AG08395 (cell line): ENCODE measurements around the gene ANKRD30A.
"Not testable (repeated sequence)": the region's sequence is repeated elsewhere in the genome, so short reads cannot be mapped to it uniquely, and the experiment has no call there.

Source experiments
- DNase-seq: peaks from one replicate; pipeline ENCODE4 v3.0.0; 2012; ENCODE audit warnings: mixed read lengths, low spot score

The ANKRD30A gene

GRCh38 chr10:37125191-37125732 is at the start of gene ANKRD30A:
Gene ANKRD30A (plus strand): TSS chr10:37125598. CDS start chr10:37125788, 190 bp downstream.
- DNase-seq, result no peak

DNA sequence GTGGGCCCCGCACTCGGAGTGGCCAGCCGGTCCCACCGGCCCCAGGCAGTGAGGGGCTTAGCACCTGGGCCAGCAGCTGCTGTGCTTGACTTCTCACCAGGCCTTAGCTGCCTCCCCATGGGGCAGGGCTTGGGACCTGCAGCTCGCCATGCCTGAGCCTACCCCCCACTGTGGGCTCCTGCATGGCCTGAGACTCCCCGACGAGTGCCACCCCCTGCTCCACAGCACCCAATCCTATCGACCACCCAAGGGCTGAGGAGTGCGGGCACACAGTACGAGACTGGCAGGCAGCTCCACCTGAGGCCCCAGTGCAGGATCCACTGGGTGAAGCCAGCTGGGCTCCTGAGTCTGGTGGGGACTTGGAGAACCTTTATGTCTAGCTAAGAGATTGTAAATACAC is 49.3 kb upstream of the ANKRD30A start:
- not testable (repeated sequence) for DNase-seq

- no peak for DNase-seq
These were observed 29.4 kb upstream of the ANKRD30A start for GRCh38 chr10:37095792-37096573.

DNA sequence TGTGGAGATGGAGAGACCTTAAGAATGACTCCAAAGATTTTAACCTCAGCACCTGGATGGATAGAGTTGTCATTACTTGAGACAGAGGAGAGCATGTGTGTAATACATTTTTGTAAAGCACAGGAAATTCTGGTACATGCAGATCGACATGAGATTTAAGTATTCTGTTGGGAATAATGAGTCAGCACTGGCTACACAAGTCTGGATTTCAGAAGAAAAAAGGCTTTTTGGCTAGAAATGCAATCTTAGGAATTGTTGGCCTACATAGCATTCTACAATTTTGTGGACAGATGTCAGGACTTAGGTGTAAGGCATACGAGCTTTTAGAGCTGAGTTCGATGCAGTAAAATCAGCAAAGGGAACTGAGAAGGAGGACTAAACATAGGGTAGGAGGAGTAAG is 24.1 kb upstream of the ANKRD30A start:
- DNase-seq, result no peak

- no peak for DNase-seq
These were observed 16.4 kb upstream of the ANKRD30A start for GRCh38 chr10:37109000-37109399.

DNA sequence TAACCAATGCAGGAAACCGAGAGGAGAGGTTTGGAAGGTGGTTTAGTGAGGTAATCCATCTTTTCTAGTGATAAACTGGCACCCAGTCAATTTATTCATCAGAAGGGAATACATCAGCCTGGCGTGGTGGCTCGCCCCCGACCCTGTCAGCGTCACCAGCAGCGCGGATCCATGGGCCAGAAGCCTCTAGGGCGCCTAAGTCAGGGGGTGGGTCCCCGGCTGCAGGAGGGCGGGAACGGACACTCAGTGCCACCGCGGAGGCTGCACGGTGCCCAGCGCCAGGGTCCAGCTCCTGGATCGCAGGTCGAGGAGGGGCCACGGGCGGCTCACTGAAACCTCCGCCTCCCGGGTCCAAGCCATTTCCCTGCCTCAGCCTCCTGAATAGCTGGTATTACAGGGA is 866 bp upstream of the ANKRD30A start:
- no peak for DNase-seq

GRCh38 chr10:37125921-37126320 is 523 bp downstream of the ANKRD30A start:
- no peak for DNase-seq

GRCh38 chr10:37146443-37146842 is 21.0 kb downstream of the ANKRD30A start:
- DNase-seq, result no peak

DNA sequence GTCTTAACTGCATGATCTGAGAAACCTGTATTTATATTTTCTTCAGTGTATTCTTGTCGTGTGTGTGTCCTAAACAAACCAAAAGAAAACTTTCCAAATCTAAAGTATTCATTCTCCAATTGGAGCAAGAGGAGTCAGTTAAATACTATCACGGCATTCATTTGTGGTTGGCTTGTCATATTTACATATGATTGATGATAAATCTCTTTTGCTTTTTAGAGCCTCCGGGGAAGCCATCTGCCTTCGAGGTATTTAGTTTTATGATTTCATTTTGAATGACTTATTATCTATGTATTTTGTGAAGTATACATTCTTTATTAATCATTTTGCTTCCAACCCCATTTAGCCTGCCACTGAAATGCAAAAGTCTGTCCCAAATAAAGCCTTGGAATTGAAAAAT is 37.0 kb downstream of the ANKRD30A start:
- not testable (repeated sequence) for DNase-seq

DNA sequence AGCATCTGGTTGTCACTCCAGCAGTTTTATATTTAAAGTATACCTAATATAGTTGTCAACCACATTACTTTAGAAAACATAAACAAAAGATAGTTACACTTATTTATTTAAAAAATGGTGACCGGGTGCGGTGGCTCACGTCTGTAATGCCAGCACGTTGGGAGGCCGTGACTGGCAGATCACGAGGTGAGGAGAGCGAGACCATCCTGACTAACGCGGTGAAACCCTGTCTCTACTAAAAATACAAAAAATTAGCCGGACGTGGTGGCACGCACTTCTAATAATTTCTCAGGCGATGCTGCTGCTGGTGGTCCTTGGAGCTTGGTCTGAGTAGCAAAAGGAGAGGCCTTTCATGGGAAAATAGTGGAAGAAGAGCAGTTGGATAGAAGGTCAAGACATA is 46.5 kb downstream of the ANKRD30A start:
- DNase-seq, result not testable (repeated sequence)

DNA sequence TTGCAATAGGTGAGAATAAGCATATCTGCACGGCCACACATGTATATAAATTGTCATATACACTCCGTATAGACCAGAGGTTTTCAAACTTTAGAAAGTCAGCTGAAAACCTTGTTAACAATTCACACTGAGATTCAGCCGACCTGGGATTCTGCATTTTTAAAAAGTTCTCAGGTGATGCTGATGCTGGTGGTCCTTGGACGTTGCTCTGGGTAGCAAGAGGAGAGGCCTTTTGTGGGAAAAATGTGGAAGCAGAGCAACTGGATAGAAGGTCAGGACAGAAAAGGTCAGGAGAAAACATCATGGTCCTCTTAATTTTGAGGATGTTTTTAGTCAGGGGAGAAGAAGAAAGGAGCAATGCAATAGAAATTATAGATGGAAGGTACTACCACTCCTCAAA is 52.9 kb downstream of the ANKRD30A start:
- not testable (repeated sequence) for DNase-seq

- not testable (repeated sequence) for DNase-seq
These were observed 57.3 kb downstream of the ANKRD30A start for GRCh38 chr10:37182719-37183118.

- DNase-seq, result no peak
These were observed 80.7 kb downstream of the ANKRD30A start for GRCh38 chr10:37206132-37206531.

DNA sequence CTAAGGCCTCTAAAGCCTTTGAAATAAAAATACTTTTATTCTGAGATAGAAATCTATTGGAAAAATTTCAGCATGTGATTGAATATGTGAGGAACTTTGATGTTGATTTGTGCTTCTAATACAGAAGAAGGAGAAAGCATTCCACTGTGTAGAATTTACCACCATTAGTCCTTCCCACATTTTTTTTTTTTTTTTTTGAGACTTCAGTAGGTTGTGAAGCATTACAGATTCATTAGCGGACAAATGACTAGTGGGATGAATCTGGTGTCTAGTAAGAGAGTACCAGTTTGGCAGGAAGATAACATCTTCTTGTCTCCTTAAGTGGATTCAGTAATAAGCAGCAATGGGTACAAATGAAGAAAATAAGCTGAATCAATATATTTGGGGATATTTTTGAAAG is 95.5 kb downstream of the ANKRD30A start:
- DNase-seq, result no peak

GRCh38 chr10:37222046-37222445 is 96.6 kb downstream of the ANKRD30A start:
- DNase-seq, result no peak

- DNase-seq, result no peak
These were observed 99.8 kb downstream of the ANKRD30A start for GRCh38 chr10:37225163-37225562.

DNA sequence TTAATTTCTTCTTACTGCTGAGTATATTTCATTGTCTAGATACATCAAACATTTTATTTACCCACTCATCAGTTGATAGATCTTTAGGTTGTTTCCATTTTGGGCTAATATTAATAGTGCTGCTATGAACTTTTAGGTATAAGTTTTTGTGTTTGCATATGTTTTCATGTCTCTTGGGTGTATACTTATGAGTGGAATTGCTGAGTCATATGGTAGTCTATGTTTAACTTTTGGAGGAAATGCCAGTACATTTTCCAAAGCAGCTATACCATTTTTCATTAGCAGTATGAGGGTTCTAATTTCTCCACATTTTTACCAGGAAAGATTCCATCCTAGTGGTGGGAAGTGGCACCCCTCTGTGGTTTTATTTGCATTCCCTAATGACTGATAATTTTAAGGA is 101.1 kb downstream of the ANKRD30A start:
- DNase-seq, result no peak

- no peak for DNase-seq
These were observed 109.3 kb downstream of the ANKRD30A start for GRCh38 chr10:37234692-37235091.

DNA sequence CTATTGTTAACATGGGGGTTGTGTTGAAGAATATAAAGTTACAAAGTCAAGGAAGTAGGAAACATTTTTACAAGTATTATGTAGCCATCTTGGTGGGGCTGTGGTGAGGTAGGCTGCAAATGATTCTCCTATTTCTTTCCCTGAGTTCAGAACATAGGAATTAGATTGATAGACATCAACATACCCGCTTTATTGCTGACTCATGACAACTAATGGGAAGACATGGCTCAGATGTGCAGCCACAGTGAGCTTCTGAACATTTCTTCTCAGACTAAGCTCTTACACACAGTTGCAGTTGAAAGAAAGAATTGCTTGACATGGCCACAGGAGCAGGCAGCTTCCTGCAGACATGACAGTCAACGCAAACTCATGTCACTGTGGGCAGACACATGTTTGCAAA is 110.7 kb downstream of the ANKRD30A start:
- no peak for DNase-seq

GRCh38 chr10:37240223-37240622 is 114.8 kb downstream of the ANKRD30A start:
- no peak for DNase-seq

DNA sequence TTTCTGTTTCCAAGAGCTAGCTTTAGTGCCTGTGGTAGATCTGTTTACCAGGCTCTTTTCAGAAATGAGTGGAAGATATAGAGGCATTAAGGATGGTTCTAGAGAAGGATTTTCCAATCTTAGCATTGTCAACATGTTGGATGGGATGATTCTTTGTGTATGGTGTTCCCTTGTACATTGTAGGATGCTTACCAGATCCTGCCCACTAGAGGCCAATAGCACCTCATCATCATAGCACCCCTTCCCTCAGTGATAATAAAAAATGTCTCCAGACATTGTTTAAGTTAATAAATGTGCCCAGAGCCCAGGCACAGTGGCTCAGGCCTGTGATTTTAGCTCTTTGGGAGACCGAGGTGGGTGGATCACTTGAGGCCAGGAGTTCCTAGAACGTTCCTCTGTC is 121.2 kb downstream of the ANKRD30A start:
- no peak for DNase-seq

DNA sequence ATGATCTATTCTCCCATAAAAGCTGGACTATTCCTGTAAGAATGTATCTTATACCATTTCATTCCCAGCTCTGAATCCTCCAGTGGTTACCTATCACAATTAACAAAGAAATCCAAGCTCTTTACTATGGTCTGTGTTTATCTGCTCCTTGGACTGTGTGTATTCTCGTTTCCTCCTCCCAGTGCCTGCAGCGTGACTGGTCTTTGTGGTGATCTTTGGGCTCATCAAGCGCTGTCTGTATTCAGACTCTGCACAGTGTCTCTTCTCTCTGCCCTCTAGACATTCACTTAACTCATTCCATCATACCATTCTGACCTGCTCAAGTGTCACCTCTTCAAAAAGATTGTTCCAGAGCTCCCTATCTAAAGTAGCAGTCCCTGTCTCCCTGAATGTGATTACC is 130.4 kb downstream of the ANKRD30A start:
- not testable (repeated sequence) for DNase-seq

DNA sequence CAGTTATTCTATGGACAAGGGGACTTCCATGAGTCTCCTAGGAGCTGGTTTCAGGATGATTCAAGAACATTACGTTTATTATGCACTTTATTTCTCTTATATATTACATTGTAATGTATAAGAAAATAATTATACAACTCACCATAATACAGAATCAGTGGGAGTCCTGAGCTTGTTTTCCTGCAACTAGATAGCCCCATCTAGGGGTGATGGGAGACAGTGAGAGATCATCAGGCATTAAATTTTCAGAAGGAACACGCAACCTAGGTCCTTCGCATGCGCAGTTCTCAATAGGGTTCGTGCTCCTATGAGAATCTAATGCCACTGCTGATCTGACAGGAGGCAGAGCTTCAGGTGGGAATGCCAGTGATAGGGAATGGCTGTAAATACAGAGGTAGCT is 137.9 kb downstream of the ANKRD30A start:
- no peak for DNase-seq

DNA sequence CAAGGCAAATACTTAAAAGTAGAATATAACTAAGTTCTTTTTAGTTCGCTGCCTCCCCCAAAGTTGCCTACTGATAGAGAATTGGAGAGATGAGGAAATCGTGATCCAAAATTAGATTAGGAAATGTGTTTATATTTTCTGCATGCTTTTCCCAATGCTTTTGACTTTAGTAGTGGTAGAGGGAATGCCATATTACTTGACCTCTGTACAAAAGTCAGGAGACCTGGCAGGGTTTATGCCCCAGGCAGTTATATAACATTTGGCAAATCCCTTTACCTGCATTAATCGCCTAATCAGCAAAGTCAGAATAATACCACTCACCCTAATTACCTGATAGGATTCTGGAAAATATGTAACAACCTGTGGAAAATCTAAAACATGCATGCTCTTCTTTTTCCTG is 142.9 kb downstream of the ANKRD30A start:
- DNase-seq, result no peak
